ENCODE data around the gene HSPA14.
"Not testable (repeated sequence)": the region's sequence is repeated elsewhere in the genome, so short reads cannot be mapped to it uniquely, and the experiment has no call there.

Gene HSPA14

GRCh38 chr10:14884082-14884481 is 46.0 kb downstream of the HSPA14 start:
- no peak for DNase-seq

- no peak for DNase-seq
Observed at GRCh38 chr10:14889318-14889717, 51.2 kb downstream of the HSPA14 start.

GRCh38 chr10:14891151-14891550 is 53.0 kb downstream of the HSPA14 start:
- DNase-seq: no peak

- DNase-seq: no peak
Observed at GRCh38 chr10:14904316-14904732, 66.2 kb downstream of the HSPA14 start.

DNA sequence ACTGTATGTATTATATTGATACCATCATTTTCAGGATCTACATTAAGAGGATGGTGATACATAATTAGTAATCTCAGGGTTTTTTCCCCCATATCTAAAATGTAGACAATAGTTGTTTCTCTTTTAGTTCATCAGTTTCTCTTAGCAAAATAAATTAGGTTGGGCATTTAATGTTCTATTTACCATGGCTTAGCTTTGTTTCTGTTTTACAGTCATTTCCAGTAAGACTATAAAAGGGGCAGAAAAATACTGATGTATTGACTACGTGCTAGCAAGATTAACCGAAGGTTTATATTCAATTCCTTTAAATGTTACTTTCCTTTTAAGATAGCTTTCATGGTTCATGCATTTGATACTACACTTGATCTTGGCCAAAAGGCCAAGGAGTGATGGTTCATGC is 66.8 kb downstream of the HSPA14 start:
- no peak for DNase-seq

- no peak for DNase-seq
Observed at GRCh38 chr10:14905890-14906289, 67.8 kb downstream of the HSPA14 start.

GRCh38 chr10:14906765-14907164 is 68.7 kb downstream of the HSPA14 start:
- no peak for DNase-seq

DNA sequence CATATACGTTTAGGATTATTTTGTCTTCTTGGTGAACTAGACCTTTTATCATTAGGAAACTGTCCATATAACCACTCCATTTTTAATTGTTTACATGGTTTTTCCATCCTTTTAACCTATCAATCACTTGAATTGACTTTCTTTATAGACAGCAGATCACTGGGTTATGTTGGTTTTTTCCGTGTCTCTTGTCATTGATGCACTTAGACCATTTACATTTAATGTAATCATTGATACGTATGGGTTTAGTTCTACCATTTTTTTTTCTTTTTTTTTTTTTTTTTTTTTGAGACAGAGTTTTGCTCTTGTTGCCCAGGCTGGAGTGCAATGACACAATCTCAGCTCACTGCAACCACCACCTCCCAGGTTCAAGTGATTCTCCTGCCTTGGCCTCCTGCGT is 69.5 kb downstream of the HSPA14 start:
- not testable (repeated sequence) for DNase-seq

DNA sequence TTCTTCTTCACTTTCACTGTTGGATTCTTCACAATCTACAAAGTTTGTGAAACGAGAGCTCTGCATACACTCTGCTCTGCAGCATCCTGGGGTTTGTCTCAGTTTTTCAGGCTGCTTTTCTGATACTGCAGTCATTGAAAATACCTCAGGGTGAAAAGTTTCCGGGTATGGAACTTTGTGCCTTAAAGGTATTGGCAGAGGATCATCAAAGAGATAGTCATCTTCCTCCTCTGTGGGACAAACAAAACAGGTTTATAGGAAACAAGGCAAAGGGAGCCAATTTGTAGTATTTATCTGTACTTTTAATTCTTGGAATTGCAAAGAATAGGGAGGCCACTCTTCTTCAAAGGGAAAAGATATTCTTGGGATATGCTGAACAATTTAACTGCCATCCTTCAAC is 71.0 kb downstream of the HSPA14 start:
- no peak for DNase-seq

GRCh38 chr10:14910953-14911352 is 72.8 kb downstream of the HSPA14 start:
- DNase-seq: no peak

DNA sequence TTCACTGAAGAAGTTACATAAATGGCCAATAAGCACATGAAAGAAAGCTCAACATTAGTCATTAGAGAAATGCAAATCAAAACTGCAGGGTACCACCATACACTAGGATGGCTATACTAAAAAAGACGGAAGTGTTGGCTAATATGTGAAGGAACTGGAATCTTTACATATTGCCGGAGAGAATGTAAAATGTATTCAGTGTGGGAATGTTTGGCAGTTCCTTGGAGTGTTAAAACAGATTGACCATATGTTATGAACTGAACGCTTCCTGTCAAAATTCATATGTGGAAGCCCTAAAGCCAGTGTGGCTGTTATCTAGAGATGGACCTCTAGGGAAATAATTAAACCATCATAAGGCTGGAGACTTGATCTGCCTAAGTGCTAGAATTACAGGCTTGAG is 73.7 kb downstream of the HSPA14 start:
- DNase-seq: no peak

GRCh38 chr10:14916600-14916999 is 78.5 kb downstream of the HSPA14 start:
- DNase-seq: no peak

DNA sequence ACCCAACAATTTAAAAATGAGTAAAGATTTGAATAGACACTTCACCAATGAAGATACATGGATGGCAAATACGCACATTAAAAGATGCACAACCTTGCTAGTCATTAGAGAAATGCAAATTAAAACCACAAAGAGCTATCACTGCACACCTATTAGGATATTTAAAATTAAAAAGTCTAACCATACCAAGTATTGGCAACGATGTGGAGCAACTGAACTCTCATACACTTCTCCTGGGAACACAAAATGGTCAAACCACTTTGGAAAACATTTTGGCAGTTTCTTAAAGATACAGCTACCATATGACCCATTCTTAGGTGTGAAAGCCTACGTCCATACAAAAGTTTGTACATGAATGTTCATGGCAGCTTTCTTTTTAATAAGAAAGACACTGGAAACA is 79.7 kb downstream of the HSPA14 start:
- DNase-seq: no peak

DNA sequence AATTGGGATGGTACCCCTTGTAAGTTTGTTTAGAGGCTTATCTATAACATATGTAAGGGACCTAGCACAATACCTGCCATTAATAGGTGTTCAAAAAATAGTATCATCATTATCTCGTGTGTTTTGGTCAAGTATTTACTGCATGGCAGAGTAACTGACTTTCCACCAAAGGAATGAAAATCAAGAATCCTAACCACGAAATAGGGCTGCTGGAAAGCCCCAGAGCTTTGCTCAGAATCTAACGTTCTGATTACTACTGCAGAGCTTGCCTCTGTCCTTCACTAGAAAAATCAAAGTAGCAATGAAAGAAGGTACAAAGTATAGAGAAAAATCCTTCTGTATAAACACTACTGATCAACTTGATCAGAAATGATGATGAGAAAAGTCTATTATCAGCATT is 80.9 kb downstream of the HSPA14 start:
- DNase-seq: no peak
